EH (cell line): Measurements from ENCODE around the gene MRPS15.

Experiments
- DNase-seq: peaks from one replicate; pipeline ENCODE4 v3.0.0-alpha.2; 2015; ENCODE audit warnings: low read depth

Gene MRPS15

DNA sequence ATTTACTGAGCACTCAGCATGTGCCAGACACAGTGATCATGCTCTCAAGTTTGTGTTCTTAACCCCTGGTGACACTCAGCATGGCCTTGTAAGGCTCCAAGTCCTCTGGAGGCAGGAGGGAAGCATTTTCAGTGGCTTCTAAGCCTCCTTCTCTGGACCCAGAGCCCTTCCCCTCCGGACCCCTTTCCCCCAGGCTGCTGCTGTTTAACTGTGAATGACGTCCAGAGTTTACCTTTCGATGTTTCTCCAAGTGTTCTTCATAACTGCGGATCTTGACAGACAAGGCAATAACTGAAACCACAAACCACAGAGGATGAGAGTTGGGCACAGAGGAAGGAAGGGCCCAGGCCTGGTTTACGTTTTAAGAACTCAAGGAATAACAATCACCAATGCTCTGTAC lies 6.5 kb downstream of the MRPS15 start:
- DNase-seq = no peak

DNA sequence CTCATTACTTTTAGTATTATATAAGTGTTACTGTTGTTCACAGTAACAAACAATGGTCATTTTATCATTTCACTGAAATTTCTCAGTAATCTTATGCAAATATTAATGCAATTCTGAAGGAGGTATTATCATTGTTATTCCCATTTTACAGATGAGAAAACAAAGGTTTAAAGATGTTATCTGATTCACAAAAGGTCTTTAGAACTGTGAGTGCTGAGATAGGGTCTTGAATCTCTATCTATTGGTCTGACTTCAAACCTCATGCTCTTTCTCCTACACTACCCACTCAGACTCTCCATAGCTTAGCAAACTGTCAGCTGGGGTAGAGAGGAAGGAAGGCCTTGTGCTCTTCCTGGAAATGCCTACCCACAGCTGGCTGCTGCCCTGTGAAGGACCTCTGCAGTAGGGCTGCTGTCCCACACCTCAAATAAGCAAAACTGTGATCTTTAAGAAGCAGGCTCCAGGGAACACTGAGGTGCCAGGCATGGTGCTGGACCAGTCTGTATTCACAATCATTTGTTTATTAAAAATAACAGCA lies 7.7 kb downstream of the MRPS15 start:
- no peak for DNase-seq

DNA sequence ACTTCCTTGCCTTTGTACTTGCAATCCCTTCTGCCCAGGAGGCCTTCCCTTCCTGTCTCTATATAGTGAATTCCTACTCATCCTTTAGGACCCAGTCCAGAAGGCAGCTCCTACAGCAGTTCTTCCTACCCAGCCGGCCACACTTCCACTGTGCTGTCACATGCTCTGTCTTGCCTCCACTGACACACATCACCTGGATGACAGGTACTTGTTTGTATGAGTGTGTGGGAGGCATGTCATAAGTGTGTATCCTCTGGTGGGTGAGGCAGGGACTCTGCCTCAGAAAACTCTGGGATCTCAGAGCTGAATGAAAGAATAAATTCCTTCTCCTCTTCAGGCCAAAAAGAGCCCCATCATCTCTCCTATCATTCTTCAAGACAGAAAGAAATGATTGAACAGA lies 8.8 kb downstream of the MRPS15 start:
- DNase-seq = no peak

DNA sequence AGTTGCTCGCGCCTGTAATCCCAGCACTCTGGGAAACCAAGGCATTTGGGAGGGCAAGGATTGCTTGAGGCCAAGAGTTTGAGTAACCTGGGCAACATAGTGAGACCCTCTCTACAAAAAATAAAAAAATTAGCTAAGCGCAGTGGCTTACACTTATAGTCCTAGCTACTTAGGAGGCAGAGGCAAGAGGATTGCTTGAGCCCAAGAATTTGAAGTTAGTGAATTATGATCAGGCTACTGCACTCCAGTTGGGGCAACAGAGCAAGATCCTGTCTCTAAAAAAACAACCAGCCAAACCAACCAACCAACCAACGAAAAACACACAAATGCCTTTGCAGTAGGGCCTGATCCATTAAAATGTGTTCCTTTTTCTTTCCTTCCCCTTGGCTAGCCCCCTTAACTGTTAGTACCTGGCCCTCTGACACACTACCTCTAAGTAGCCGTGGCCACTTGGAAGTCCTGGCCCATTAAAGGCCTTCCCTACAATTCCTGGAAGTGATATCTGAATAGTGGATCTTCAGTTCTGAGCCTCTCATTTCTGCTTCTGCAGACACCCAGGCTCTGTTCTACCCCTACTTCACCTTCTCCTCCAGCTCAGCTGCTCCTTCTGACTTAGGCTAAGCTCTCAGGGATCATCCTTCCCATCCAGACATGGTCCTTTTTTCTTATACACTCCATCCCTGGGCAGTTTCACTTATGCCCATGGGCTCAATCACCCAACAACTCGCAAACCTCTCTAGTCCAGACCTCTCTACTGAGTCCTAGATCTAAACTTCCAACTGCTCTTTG lies 10.4 kb downstream of the MRPS15 start:
- no peak for DNase-seq

DNA sequence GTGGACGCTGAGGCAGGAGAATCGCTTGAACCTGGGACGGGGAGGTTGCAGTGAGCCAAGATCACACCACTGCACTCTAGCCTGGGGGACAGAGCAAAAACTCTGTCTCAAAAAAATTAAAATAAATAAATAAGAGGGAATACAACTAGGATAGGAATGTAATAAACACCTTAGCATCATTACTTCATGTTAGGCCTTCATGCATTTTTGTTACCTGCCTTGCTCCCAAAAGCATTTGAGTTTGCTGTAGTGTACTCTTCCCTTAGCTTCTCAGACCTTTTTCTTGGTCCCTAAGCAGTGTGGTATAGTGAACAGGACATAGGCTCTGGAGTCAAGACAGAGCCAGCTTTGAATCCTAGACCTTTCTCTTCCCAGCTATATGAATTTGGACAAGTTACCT lies 11.1 kb downstream of the MRPS15 start:
- DNase-seq = no peak

DNA sequence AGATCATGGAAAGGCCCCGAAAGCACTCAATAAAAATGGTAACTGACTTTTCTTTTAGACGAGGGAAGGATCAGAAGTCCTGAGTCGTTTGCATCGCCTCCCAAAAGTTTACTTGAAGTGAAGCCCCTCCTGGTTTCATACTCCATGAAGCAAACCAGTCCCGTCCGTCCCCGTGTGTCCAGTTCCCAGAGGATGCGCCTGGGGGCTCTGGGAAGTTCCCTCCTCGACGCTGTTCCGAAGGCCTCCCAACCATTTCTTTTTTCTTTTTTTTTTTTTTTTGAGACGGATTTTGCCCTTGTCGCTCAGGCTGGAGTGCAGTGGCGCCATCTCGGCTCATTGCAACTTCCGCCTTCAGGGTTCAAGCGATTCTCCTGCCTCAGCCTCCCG lies 13.3 kb downstream of the MRPS15 start:
- DNase-seq = no peak

DNA sequence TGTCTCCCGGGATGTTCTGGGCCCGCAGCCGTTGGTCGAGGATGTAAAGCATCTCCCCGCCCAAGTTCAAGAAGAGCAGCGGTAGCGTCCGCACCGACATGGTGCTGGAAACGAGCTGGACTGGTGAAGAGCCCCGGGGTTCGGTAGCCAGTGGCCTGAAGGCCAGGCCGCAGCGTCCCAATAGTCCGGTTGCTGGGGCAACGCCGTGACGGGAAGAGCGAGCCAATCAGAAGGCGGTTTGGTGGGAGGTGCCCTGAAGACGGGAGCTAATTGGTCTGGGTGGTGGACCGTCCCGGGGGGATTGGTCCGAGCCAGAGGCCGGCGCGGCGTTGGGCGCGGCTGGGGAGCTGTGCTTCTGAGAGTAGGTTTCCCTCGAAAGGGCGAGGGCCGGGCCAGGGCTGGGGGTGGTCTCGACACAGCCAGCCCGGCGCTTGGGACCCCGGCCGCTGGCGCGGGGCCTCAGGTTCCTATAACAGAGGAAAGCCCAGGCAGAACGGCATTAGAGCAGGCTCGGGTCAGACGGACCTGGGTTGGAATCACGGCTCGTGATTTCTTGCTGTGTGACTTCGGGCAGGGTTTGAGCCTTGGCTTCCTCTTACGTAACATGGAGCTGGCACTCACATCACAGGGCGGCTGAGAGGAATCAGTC lies 13.8 kb downstream of the MRPS15 start, which contains the start of gene OSCP1:
Gene OSCP1 (minus strand): TSS at position 182 of the 649 bp plus-strand sequence. CDS start 82 bp downstream, at position 100.
- peak; percentile 96 for DNase-seq

DNA sequence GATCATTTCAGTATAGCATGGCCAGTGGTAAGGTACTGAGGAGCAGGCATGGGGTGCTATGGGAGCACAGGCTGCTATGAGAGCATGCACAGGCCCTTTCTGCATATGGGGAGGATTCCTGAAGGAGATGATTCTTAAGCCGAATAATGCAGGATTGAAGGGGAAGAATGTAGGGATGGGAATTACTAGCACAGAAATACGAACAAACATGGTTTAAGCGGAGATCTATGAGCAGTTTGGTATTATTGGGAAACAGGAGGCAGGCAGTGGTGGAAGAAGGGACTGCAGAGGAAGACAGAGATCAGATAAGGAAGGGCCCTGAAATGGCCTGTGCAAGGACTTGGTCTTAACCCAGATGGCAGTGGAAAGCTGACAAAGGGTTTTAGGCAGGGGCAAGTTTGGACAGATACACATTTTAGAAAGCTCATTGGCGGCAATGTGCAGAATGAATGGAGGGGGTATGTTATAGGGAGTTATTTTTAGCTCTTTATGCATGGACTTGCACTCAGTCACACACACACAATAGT lies 15.6 kb downstream of the MRPS15 start:
- DNase-seq = no peak

DNA sequence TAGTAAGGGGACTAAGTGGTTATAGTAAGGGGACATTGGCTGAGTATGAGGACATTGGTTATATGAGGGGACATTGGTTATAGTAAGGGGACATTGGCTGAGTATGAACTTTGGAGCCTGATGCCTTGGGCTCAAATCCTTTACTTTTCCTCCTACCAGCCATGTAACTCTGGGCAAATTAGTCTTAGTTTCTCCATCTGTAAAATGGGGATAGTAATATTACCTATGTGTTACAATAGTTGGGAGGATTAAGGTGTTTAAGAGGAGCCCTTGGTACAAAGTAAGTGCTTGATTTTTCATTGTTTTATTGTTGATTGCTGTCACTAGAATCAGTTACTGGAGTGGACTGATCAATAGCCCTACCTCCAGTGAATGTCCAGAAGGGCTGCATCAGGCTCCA lies 16.7 kb downstream of the MRPS15 start:
- no peak for DNase-seq

DNA sequence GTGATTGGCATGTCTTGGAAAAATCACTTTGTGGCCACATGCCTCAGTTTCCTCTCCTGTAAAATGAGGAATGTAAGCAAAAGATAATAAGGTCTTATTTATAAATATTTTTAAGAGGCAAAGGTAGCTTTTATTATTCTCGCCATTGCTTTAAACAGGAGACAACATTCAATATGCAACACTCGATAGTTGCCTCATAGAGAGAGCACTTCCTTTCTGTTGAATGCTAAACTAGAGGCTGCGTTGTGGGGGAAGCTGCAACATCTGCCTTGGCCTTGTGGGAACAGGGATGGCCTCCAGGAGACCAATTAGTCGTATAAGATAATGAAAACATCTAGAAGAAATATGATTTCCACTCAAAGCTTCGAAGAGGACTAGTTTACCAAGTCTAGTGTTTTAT lies 17.4 kb downstream of the MRPS15 start:
- no peak for DNase-seq

DNA sequence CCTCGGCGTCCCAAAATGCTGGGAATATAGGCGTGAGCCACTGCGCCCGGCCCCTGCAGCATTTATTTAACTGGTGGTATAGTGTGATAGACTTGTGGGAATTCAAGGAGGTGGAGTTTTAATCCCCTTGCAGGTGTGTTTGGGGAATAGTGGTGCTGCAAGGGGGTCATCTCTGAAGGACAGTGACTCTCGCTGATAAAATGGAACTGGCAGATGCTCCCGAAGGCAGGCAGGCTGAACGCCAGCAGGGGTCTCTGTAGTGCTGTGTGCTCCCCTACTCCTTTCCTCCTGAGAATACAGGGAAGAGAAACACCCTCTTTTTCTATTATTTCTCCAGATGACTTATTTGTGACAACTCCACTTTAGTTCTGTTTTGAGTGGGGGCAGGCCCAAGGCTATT lies 17.9 kb downstream of the MRPS15 start:
- no peak for DNase-seq

DNA sequence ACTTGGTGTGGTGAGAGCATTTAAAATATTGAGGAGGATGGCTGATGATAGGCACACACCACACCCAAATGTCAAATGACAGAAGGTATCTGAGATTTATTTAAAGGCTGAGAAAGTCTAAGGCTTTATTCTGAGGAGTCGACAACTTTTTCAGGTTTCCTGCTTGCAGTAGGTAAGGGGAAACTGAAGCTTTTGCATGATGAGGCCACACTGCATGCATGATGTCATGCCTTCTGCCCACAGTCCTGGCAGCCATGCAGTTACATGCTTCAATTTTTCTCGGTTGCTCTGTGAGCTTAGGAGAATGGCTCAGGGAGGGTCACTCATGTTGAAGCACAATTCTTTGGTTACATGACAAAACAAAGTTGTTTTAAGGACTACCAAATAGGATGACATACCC lies 20.9 kb downstream of the MRPS15 start:
- DNase-seq = no peak

DNA sequence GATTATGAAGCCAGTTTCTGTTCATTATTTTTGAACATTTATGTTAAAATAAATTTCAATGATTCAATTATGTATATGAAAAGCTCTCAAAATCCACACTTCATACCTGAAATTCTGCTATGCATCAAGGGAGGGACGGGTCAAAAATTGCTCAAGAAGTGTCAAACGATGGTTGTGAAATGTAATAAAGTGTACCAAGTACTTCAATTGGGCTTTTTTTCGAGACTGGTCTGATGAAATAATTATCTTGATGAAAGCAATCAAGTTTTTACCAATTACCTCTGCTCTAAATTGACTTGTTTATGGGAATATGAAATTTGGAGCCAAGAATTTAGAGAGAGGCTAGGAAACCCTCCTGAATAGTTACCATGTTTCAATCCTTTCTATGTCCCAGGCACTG lies 21.8 kb downstream of the MRPS15 start:
- DNase-seq = no peak

DNA sequence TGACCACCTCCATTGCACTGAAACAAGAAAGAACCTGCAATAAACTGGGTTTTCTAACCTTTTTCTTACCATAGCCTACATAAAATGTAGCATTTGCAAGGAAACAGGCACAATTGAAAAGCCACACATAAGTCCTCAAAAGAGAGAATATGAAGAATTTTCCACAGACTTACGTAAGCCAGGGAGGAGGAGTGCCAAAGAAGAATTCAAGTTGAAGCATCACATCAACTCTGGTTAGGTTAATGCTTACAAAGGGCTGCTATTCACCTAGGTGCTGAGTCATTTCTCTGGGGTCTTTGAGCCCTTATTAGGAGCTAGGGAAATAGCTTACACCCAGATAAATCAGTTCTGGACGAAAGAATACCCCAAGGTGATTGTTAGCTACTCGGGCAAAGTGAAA lies 23.5 kb downstream of the MRPS15 start:
- no peak for DNase-seq

DNA sequence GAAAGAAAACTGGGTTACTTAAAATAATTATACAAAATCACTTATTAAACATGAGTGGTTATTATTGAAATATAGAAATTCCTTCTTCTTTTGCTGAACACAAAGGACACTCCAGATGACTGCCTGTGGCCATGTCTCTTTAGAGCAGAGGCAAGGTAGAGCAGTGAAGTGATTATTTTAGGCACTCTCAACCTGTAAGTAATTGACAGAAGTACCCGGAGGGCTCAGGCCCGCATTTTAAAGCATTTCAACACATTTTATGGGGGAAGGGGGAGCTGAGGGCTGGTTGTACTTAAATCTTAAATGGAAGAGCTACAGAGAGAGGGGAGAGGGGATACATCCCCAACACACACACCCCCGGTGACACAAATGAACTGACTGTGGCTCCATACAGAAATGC lies 24.1 kb downstream of the MRPS15 start:
- no peak for DNase-seq

DNA sequence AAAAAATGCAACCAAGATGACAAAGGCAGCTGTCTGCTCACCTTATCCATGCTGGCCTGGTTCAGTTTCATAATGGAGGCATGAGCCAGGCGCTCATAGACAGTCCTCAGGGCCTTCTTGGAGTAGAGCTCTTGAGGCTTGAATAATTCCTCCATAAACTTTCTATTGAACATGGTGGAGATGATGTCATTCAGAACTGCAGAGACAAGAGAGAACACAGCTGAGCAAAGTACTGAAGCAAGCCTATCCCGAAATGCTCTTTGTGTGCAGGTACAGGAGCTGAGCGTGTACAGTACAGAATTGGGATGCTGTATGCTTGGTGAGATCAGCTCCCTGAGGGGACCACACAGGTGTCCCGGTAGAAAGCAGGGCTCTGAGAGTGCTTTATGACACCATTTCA lies 25.5 kb downstream of the MRPS15 start:
- no peak for DNase-seq

DNA sequence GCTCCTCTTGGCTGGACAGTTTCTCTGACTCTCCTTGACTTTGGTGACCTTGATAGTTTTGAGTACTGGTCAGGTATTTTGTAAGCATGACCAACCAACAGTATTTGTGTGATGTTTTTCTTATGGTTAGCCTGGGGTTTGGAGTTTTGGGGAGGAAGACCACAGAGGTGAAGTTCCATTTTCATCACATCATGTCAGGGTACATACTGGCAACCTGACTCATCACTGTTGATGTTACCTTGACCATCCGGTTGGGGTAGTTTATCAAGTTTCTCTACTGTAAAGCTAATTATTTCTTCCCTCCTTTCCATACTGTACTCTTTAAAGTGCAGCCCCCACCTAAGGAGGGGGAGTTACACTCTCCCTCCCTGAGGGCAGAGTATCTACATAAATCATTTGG lies 27.4 kb downstream of the MRPS15 start:
- peak; percentile 28 for DNase-seq

DNA sequence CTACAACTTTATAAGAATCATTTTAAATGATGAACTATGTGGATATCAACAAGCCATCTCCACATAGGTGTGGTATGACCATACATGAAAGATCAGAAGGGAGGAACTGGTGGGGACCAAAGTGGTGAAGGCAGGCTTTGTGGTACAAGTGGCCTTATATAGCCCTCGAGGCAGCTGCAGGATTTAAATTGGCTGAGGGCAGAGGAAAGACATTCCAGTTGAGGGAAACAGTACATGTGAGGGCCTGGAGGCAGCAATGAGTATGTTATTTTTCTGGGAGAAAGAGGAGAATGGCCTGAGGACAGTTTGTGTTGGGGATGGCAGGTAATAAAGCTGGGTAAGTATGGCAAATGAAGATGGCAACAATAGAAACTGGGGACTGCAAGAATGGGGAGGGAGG lies 31.1 kb downstream of the MRPS15 start:
- no peak for DNase-seq

DNA sequence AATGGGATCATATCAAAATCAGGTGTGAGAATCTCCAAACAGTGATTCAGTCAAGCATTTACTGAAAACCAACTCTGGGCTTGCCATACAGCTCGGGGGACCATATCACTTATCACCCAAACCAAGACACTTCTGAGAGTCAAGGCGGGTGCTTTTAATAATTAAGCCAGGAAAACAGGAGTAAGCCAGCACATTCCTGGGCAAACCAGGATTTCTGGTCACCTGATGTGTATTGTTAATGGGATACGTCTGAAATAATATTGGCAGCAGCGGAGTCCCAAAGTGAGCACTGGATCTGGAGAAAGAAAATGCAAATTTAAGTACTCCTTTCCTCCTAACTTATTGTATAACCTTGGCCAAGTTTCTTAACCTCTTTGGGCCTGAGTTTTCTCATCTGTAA lies 31.6 kb downstream of the MRPS15 start:
- no peak for DNase-seq

DNA sequence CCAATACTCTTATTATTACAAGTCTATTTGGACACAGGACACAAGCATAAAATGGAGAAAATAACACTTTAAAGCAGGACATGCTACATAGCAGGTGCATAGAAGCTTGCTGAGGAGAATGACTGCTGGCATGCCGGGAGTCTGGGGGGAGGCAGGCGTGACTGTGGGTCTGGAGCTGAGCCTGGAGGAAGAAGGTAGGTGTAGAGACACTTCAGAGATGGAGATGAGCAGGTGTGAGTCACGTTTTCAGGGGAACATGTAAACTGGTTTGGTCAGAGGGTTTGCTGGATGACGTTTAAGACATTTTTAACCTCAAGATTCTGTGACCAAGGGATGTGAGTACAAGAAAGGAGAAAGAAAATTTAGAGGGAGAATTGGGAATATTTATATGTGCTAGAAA lies 38.4 kb downstream of the MRPS15 start:
- no peak for DNase-seq

DNA sequence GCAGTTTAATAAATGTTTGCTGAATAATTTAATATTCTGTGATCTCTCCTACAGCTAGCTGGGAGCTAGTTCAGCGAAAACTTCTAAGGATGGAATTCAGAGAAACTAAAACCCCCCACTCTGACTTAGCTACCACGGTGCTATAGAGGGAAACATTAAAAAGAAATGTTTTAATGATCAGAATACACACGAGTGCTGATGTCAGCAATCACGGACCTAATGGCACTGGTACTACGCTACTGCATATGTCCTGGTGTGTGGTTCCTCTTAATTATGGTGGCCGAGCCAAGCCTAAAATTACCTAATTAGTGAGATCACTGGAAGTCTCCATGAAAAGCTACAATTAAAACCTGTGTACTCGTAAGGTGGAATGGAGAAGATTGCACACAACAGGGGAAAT lies 42.5 kb downstream of the MRPS15 start:
- DNase-seq = no peak

DNA sequence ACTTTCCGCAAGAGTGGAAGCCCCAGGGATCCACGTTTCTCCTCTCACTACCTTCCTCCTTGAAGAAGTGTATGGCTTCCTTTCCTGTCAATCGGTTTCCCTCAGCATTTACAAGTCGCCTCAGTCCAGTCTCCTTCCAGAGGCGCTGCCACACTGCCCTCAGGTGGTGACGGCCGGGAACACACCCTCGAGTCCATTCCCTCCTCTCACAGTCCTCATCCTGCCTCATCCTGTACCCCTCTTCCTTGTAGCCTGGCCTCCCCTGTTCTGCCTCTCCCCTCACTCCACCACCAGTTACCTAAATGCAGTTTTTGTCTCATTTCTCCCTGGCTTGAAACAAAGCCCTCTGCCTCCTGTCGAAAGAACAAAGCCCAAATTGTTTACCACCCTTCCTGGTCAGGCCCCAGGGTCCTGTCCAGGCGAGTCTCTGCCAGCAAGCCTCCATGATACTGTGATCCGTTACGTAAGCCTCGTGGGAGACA lies 43.3 kb downstream of the MRPS15 start:
- peak; percentile 85 for DNase-seq

DNA sequence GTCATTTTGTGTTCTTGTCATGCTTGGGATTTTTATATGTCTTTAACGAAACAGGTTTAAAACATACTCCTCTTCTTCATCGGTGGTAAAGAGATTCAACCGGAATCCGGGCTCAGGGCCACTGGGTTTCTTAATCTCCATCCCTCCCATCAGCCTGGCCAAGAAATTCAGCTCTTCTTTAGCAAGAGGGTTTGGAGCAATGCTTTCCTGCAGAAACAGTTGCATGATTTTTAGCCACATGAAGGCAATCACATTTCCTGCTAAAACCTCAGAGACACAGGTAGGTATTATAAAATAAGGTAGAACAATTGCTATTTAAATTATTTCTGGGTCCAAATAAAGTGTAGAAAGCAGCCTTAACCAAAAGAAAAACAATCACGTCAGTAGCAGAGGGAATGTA lies 43.8 kb downstream of the MRPS15 start:
- peak; percentile 16 for DNase-seq
